HG02840 (cell line): ENCODE data around the gene VPS37C.

Source experiments
- ATAC-seq: cut with Tn5 transposase; IDR thresholded peaks from one replicate; pipeline ENCODE4 v1.9.1; 2021; ENCODE audit warnings: mild to moderate bottlenecking, moderate library complexity, moderate number of reproducible peaks; ENCODE audit not compliant: unreplicated experiment, low FRiP score

The VPS37C gene

GRCh38 chr11:61155741-61156140, 5.5 kb downstream of the VPS37C start:
- ATAC-seq, result no peak

GRCh38 chr11:61155312-61155711, 5.9 kb downstream of the VPS37C start:
- ATAC-seq, result no peak

GRCh38 chr11:61154528-61154927, 6.7 kb downstream of the VPS37C start:
- no peak for ATAC-seq

GRCh38 chr11:61153593-61154095, 7.6 kb downstream of the VPS37C start:
- ATAC-seq, result no peak

GRCh38 chr11:61152816-61153592, 8.2 kb downstream of the VPS37C start:
- ATAC-seq, result no peak

- ATAC-seq, result no peak
Observed at GRCh38 chr11:61151545-61152252, 9.5 kb downstream of the VPS37C start.

- ATAC-seq, result no peak
Observed at GRCh38 chr11:61150706-61151544, 10.3 kb downstream of the VPS37C start.

GRCh38 chr11:61149624-61150615, 11.3 kb downstream of the VPS37C start:
- no peak for ATAC-seq

GRCh38 chr11:61147791-61148620, 13.2 kb downstream of the VPS37C start:
- ATAC-seq, result no peak

GRCh38 chr11:61147271-61147670, 14.0 kb downstream of the VPS37C start:
- no peak for ATAC-seq

GRCh38 chr11:61146416-61146815, 14.8 kb downstream of the VPS37C start:
- ATAC-seq, result no peak

GRCh38 chr11:61145228-61146005, 15.8 kb downstream of the VPS37C start:
- no peak for ATAC-seq

- ATAC-seq, result no peak
Observed at GRCh38 chr11:61144511-61145179, 16.6 kb downstream of the VPS37C start.

GRCh38 chr11:61142424-61142823, 18.8 kb downstream of the VPS37C start:
- ATAC-seq, result no peak

- no peak for ATAC-seq
Observed at GRCh38 chr11:61141601-61142028, 19.6 kb downstream of the VPS37C start.

- ATAC-seq, result no peak
Observed at GRCh38 chr11:61140416-61140815, 20.8 kb downstream of the VPS37C start.

- no peak for ATAC-seq
Observed at GRCh38 chr11:61139387-61139786, 21.8 kb downstream of the VPS37C start.
